Loucy (cell line): ENCODE results near the gene SYNGR4.

Experiments used
- H2AFZ ChIP-seq: fragments of 200-600 bp; sonication (generic); 2 replicates; pipeline ENCODE4 v1.6.0; 2016; ENCODE audit warnings: antibody characterized with exemption, mild to moderate bottlenecking, low read length, moderate library complexity
- H3F3A ChIP-seq: fragments of 200-600 bp; 2 replicates; pipeline ENCODE4 v1.6.0; 2016; ENCODE audit warnings: antibody characterized with exemption, low read depth, mild to moderate bottlenecking
- H3K27me3 ChIP-seq: fragments of 200-600 bp; sonication (generic); 2 replicates; pipeline ENCODE4 v1.6.1; 2014; ENCODE audit warnings: low read length, mild to moderate bottlenecking; ENCODE audit not compliant: insufficient read depth, poor library complexity, severe bottlenecking
- H3K36me3 ChIP-seq: fragments of 200-600 bp; sonication (generic); 2 replicates; pipeline ENCODE4 v1.6.1; 2016; ENCODE audit warnings: low read length; ENCODE audit not compliant: insufficient read depth
- H3K4me1 ChIP-seq: fragments of 200-600 bp; sonication (generic); 2 replicates; pipeline ENCODE4 v1.5.1; 2014; ENCODE audit warnings: low read length, mild to moderate bottlenecking; ENCODE audit not compliant: insufficient read depth, poor library complexity, severe bottlenecking
- H3K4me2 ChIP-seq: fragments of 200-600 bp; sonication (generic); 2 replicates; pipeline ENCODE4 v1.6.0; 2014; ENCODE audit warnings: antibody characterized with exemption, low read length, low read depth, mild to moderate bottlenecking; ENCODE audit not compliant: poor library complexity, severe bottlenecking
- H3K4me3 ChIP-seq: fragments of 200-600 bp; sonication (generic); 2 replicates; pipeline ENCODE4 v1.5.1; 2014; ENCODE audit warnings: low read length, mild to moderate bottlenecking, mixed read lengths; ENCODE audit not compliant: poor library complexity, severe bottlenecking
- H3K79me2 ChIP-seq: fragments of 200-600 bp; sonication (generic); 2 replicates; pipeline ENCODE4 v1.6.1; 2014; ENCODE audit warnings: low read length; ENCODE audit not compliant: insufficient read depth
- H3K9ac ChIP-seq: fragments of 200-600 bp; sonication (generic); 2 replicates; pipeline ENCODE4 v1.6.0; 2014; ENCODE audit warnings: mild to moderate bottlenecking, low read depth, low read length, moderate library complexity; ENCODE audit not compliant: poor library complexity, severe bottlenecking
- H3K9me2 ChIP-seq: fragments of 200-600 bp; sonication (generic); replicated peaks from 2 replicates; pipeline ENCODE4 v1.6.1; 2016; ENCODE audit warnings: low read depth, low read length, mixed read lengths
- H3K9me3 ChIP-seq: fragments of 200-600 bp; sonication (generic); 2 replicates; pipeline ENCODE4 v1.6.1; 2014; ENCODE audit warnings: mild to moderate bottlenecking, antibody characterized with exemption, low read length, low read depth; ENCODE audit not compliant: insufficient read depth
- H4K20me1 ChIP-seq: fragments of 200-600 bp; sonication (generic); 2 replicates; pipeline ENCODE4 v1.6.0; 2014; ENCODE audit warnings: antibody characterized with exemption, low read length, mild to moderate bottlenecking; ENCODE audit not compliant: insufficient read depth, poor library complexity, severe bottlenecking
- EZH2phosphoT487 ChIP-seq: fragments of 200-600 bp; IDR thresholded peaks from 2 replicates; pipeline ENCODE4 v1.6.1; 2018; ENCODE audit warnings: antibody characterized with exemption, mild to moderate bottlenecking, moderate library complexity, borderline replicate concordance
- TF ChIP-seq, protein P1 (sequence below): fragments of 200-600 bp; sonication (generic); conservative IDR thresholded peaks from 2 replicates; pipeline ENCODE4 v1.5.1; 2014; ENCODE audit warnings: mild to moderate bottlenecking, antibody characterized with exemption, low read length

The SYNGR4 gene

DNA sequence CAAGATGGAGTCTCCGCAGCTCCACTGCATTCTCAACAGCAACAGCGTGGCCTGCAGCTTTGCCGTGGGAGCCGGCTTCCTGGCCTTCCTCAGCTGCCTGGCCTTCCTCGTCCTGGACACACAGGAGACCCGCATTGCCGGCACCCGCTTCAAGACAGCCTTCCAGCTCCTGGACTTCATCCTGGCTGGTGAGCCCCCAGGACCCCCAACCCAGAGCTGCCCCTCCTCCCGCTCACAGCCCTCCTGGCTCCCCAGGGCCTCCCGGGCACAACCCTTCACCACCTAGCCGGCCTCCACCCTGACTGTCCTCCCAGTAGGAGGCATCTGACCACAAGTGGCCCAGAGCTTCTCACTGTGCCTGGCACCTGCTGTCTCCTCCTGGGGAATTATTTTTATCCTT lies 9.4 kb downstream of the SYNGR4 start:
- Histone ChIP-seq H3K9me2 (no peaks in the 10 kb centered on the region), H3K9ac (no peak overlapping the region), H3K9me3 (no peaks in the 10 kb centered on the region), H3K27me3 (no peaks in the 10 kb centered on the region), H3K4me2 (no peak overlapping the region), H3K4me3 (no peak overlapping the region), H3K79me2 (no peaks in the 10 kb centered on the region), H4K20me1 (no peaks in the 10 kb centered on the region), H3F3A (no peaks in the 10 kb centered on the region), H2AFZ (no peak overlapping the region), H3K36me3 (no peaks in the 10 kb centered on the region), H3K4me1 (no peaks in the 10 kb centered on the region)
- no peak for TF ChIP-seq EZH2phosphoT487

DNA sequence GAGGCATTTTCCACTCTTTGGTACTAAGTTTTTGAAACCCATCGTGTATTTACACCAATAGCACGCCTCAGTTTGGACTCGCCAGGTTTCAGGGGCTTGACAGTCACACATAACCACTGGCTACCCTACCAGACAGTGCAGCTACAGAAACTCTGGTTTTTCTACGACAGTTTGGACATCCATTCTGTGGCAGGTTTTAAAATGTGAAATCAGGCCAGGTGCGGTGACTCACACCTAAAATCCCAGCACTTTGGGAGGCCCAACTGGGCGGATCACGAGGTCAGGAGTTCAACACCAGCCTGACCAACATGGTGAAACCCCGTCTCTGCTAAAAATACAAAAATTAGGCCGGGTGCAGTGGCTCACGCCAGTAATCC lies 14.0 kb downstream of the SYNGR4 start:
- TF ChIP-seq EZH2phosphoT487: no peak
- TF ChIP-seq, protein P1, sequence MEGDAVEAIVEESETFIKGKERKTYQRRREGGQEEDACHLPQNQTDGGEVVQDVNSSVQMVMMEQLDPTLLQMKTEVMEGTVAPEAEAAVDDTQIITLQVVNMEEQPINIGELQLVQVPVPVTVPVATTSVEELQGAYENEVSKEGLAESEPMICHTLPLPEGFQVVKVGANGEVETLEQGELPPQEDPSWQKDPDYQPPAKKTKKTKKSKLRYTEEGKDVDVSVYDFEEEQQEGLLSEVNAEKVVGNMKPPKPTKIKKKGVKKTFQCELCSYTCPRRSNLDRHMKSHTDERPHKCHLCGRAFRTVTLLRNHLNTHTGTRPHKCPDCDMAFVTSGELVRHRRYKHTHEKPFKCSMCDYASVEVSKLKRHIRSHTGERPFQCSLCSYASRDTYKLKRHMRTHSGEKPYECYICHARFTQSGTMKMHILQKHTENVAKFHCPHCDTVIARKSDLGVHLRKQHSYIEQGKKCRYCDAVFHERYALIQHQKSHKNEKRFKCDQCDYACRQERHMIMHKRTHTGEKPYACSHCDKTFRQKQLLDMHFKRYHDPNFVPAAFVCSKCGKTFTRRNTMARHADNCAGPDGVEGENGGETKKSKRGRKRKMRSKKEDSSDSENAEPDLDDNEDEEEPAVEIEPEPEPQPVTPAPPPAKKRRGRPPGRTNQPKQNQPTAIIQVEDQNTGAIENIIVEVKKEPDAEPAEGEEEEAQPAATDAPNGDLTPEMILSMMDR: no peak
- Histone ChIP-seq H2AFZ (no peak overlapping the region), H4K20me1 (no peaks in the 10 kb centered on the region), H3K79me2 (no peaks in the 10 kb centered on the region), H3K9me2 (no peaks in the 10 kb centered on the region), H3K36me3 (peaks cover 4% of the 10 kb centered on the region; the same call in 1 of the 2 replicates), H3K4me1 (no peaks in the 10 kb centered on the region), H3K27me3 (no peaks in the 10 kb centered on the region), H3K9me3 (no peaks in the 10 kb centered on the region), H3K4me3 (no peak overlapping the region), H3F3A (no peaks in the 10 kb centered on the region), H3K4me2 (no peak overlapping the region), H3K9ac (no peak overlapping the region)

DNA sequence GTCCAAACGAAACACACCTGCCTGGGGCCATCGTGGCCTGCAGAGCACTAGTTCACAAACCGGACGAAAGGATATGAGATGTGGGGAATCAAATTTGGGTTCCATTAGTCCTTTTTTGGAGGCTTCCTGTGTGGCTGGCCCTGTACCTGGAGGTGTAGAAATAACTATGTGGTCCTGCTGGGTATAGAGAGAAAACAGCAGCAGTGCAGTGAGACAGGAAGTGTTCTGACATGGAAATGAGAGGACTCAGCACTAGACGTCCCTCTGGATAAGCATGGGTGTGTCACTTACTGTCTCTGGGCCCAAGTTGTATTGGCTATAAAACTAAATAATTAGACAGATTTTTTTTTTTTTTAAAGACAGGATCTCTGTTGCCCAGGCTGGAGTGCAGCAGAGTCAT lies 14.9 kb downstream of the SYNGR4 start:
- no peaks in the 10 kb centered on the region for H3K9me2 ChIP-seq
- no peaks in the 10 kb centered on the region for H3K9me3 ChIP-seq
- H3K4me1 ChIP-seq: no peaks in the 10 kb centered on the region
- H2AFZ ChIP-seq: no peak overlapping the region
- no peak overlapping the region for H3K4me3 ChIP-seq
- TF ChIP-seq EZH2phosphoT487: no peak
- TF ChIP-seq, protein P1: no peak
- H4K20me1 ChIP-seq: no peaks in the 10 kb centered on the region
- H3K36me3 ChIP-seq: peaks cover 10% of the 10 kb centered on the region; the same call in 1 of the 2 replicates
- no peaks in the 10 kb centered on the region for H3K27me3 ChIP-seq
- no peak overlapping the region for H3K9ac ChIP-seq
- H3K79me2 ChIP-seq: no peaks in the 10 kb centered on the region
- H3F3A ChIP-seq: no peaks in the 10 kb centered on the region
- no peak overlapping the region for H3K4me2 ChIP-seq

DNA sequence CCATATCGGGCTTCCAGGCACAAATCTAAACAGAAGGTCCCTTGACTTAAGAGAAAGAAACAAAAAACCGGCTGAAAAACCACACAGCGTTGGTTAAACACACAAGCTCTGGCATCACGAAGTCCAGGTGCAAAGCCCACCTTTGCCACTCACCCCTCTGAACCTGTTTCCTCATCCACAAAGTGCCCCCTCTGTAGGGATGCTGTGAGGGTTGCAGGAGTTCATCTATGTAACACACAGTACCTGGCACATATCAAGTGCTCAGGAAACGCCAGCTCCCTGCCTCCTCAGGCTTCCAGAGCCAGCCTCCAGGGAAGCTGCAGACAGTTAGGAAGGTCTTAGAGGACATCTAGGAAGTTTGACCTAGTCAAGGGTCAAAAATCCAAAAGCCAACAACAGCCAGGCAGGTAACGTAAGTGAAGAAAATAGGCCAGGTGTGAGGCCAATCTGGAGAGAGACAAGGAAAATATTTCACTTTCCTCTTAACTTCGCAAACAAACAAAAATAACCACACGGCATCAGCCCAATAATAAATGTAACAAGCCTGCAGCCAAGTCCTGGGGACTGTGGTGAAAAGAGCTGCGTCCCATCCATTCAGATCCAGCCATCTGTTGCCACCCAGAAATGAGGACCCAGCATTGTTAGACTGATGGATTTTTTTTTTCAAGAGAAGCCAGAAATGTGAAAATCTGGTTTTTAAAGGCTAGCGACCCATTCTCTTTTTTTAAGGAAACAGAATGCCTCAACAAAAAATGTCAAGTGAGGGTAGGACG lies 17.2 kb downstream of the SYNGR4 start:
- H3K4me3 ChIP-seq: no peak overlapping the region
- TF ChIP-seq EZH2phosphoT487: no peak
- TF ChIP-seq, protein P1: no peak
- H4K20me1 ChIP-seq: no peaks in the 10 kb centered on the region
- H2AFZ ChIP-seq: no peak overlapping the region
- H3K79me2 ChIP-seq: no peaks in the 10 kb centered on the region
- no peaks in the 10 kb centered on the region for H3K4me1 ChIP-seq
- no peaks in the 10 kb centered on the region for H3K9me2 ChIP-seq
- H3F3A ChIP-seq: no peaks in the 10 kb centered on the region
- no peaks in the 10 kb centered on the region for H3K27me3 ChIP-seq
- no peak overlapping the region for H3K4me2 ChIP-seq
- H3K9ac ChIP-seq: no peak overlapping the region
- peaks cover 24% of the 10 kb centered on the region; the same call in 1 of the 2 replicates for H3K36me3 ChIP-seq
- no peaks in the 10 kb centered on the region for H3K9me3 ChIP-seq
